Measurements from ENCODE around the gene PRSS33.

- TF ChIP-seq CTCF (IDR thresholded peaks at IDR 0.05; ENCODE audit: control extremely low read depth in 1 of 3, insufficient read depth in 1 of 3, low read depth in 1 of 3, low read length in 3 of 3) (no peak), YY1 (IDR thresholded peaks at IDR 0.05; ENCODE audit: low read depth, low read length) (no peak), CREB1 (IDR thresholded peaks at IDR 0.05) (no peak), POLR2A (IDR thresholded peaks at IDR 0.05; ENCODE audit: control extremely low read depth in 1 of 2, low read depth in 2 of 2, low read length in 2 of 2) (no peak), USF2 (IDR thresholded peaks at IDR 0.05; ENCODE audit: low read length) (no peak), RXRA (IDR thresholded peaks at IDR 0.05; ENCODE audit: insufficient read depth, low read depth, low read length) (no peak), TAF7 (optimal IDR thresholded peaks at IDR 0.05; ENCODE audit: borderline replicate concordance, low read depth, low read length) (no peak), HDAC2 (IDR thresholded peaks at IDR 0.05; ENCODE audit: borderline replicate concordance in 1 of 2, low read depth in 2 of 2, low read length in 2 of 2) (no peak)
Measured at GRCh38 chr16:2818272-2818876, 31.0 kb upstream of the PRSS33 start.
